Activated CD4-positive, alpha-beta T cell treated with anti-CD3 and anti-CD28 coated beads, Interleukin-2, amount 10 ng/mL, durations not matched to agents 24 days and 14 days (primary cell): Measurements from ENCODE around the gene TRIM59. TPM values are rescaled to one million over a fixed set of nuclear protein-coding genes. Genes with fewer than 3 reads are reported as not detected.

Experiments
- DNase-seq: peaks from one replicate; pipeline ENCODE4 v3.0.0; 2022
- H3K27ac Mint-ChIP-seq: one replicate; pipeline ENCODE4 v1.8.0; 2022; ENCODE audit warnings: mild to moderate bottlenecking, mixed read lengths
- H3K27me3 Mint-ChIP-seq: one replicate; pipeline ENCODE4 v1.8.0; 2022; ENCODE audit warnings: mixed read lengths
- H3K36me3 Mint-ChIP-seq: one replicate; pipeline ENCODE4 v1.8.0; 2022; ENCODE audit warnings: low read depth, mild to moderate bottlenecking, mixed read lengths
- H3K4me1 Mint-ChIP-seq: one replicate; pipeline ENCODE4 v1.8.0; 2021; ENCODE audit warnings: mixed read lengths
- H3K4me3 Mint-ChIP-seq: one replicate; pipeline ENCODE4 v1.8.0; 2022; ENCODE audit warnings: mild to moderate bottlenecking, moderate library complexity, mixed read lengths
- H3K9me3 Mint-ChIP-seq: one replicate; pipeline ENCODE4 v1.8.0; 2021; ENCODE audit warnings: mixed read lengths
- intact Hi-C: fragments of 100-400 bp; cut with micrococcal nuclease; formaldehyde crosslinking; loops from one replicate; pipeline ENCODE4 v1.15.1; 2023
- total RNA-seq: library from RNA; stranded (reverse); gene quantifications from 2 replicates; pipeline ENCODE4 v1.2.3, GENCODE V29; 2022

TRIM59 gene
- total RNA-seq: 31.8 and 35.0 TPM in 2 replicates

- Mint-ChIP-seq H3K4me1 (peaks cover 29% of the 10 kb centered on the region), H3K9me3 (peaks cover 4% of the 10 kb centered on the region), H3K36me3 (peaks cover 30% of the 10 kb centered on the region), H3K27me3 (no peaks in the 10 kb centered on the region), H3K27ac (peak within 1 kb of the TSS; percentile 100), H3K4me3 (peak within 1 kb of the TSS; percentile 99)
- DNase-seq: peak; percentile 99
- intact Hi-C loops: loop anchor here (1.0 to 2.0 kb wide), 6 partner anchors 36 to 771 kb away; partner anchors contain the start of genes IFT80, KPNA4, NMD3 and SMC4
Measured at GRCh38 chr3:160449636-160450598, at the start of gene TRIM59. Gene TRIM59, minus strand, starts transcription at chr3:160449786. Its CDS starts 10,603 bp downstream, at chr3:160439183.

GRCh38 chr3:160498202-160498601 lies 48.6 kb upstream of the TRIM59 start:
- no peak overlapping the region for H3K4me3 Mint-ChIP-seq
- peak; percentile 45 for DNase-seq
- no peaks in the 10 kb centered on the region for H3K9me3 Mint-ChIP-seq
- no peaks in the 10 kb centered on the region for H3K4me1 Mint-ChIP-seq
- intact Hi-C loops: no loop called here
- H3K27me3 Mint-ChIP-seq: no peaks in the 10 kb centered on the region
- peaks cover 36% of the 10 kb centered on the region for H3K36me3 Mint-ChIP-seq
- H3K27ac Mint-ChIP-seq: no peak overlapping the region

GRCh38 chr3:160490166-160490565 lies 40.6 kb upstream of the TRIM59 start:
- Mint-ChIP-seq H3K27me3 (peaks cover 1% of the 10 kb centered on the region), H3K9me3 (no peaks in the 10 kb centered on the region)
- intact Hi-C loops: loop anchor here (5.0 kb wide), 1 partner anchor 72 kb away; no protein-coding TSS in a partner anchor

GRCh38 chr3:160486459-160486869 lies 36.9 kb upstream of the TRIM59 start:
- no peaks in the 10 kb centered on the region for H3K36me3 Mint-ChIP-seq
- intact Hi-C loops: loop anchor here (1.0 to 5.0 kb wide), 5 partner anchors 37 to 601 kb away; partner anchors contain the start of genes C3orf80 and TRIM59
- peak; percentile 64 for DNase-seq

More at GRCh38 chr3:160490166-160490565, 40.6 kb upstream of the TRIM59 start:
- Mint-ChIP-seq H3K36me3 (no peaks in the 10 kb centered on the region), H3K4me1 (peaks cover 5% of the 10 kb centered on the region), H3K4me3 (no peak overlapping the region), H3K27ac (no peak overlapping the region)
- peak; percentile 26 for DNase-seq

GRCh38 chr3:160482796-160483195 lies 33.2 kb upstream of the TRIM59 start:
- Mint-ChIP-seq H3K36me3 (no peaks in the 10 kb centered on the region), H3K9me3 (no peaks in the 10 kb centered on the region), H3K27me3 (peaks cover 5% of the 10 kb centered on the region), H3K4me3 (no peak overlapping the region), H3K4me1 (peaks cover 8% of the 10 kb centered on the region), H3K27ac (no peak overlapping the region)
- intact Hi-C loops: no loop called here
- no peak for DNase-seq

More at GRCh38 chr3:160486459-160486869, 36.9 kb upstream of the TRIM59 start:
- H3K27me3 Mint-ChIP-seq: peaks cover 2% of the 10 kb centered on the region
- no peak overlapping the region for H3K27ac Mint-ChIP-seq
- H3K4me3 Mint-ChIP-seq: no peak overlapping the region
- no peaks in the 10 kb centered on the region for H3K9me3 Mint-ChIP-seq
- H3K4me1 Mint-ChIP-seq: peaks cover 6% of the 10 kb centered on the region

GRCh38 chr3:160481856-160482255 lies 32.3 kb upstream of the TRIM59 start:
- intact Hi-C loops: no loop called here

GRCh38 chr3:160480931-160481330 lies 31.3 kb upstream of the TRIM59 start:
- H3K4me3 Mint-ChIP-seq: no peak overlapping the region
- DNase-seq: no peak
- peaks cover 10% of the 10 kb centered on the region for H3K4me1 Mint-ChIP-seq
- H3K9me3 Mint-ChIP-seq: no peaks in the 10 kb centered on the region
- intact Hi-C loops: no loop called here
- no peaks in the 10 kb centered on the region for H3K36me3 Mint-ChIP-seq
- no peak overlapping the region for H3K27ac Mint-ChIP-seq
- H3K27me3 Mint-ChIP-seq: peaks cover 8% of the 10 kb centered on the region

More at GRCh38 chr3:160481856-160482255, 32.3 kb upstream of the TRIM59 start:
- DNase-seq: no peak
- H3K4me1 Mint-ChIP-seq: peaks cover 10% of the 10 kb centered on the region
- H3K4me3 Mint-ChIP-seq: no peak overlapping the region
- H3K27me3 Mint-ChIP-seq: peaks cover 8% of the 10 kb centered on the region
- no peak overlapping the region for H3K27ac Mint-ChIP-seq
- H3K9me3 Mint-ChIP-seq: no peaks in the 10 kb centered on the region
- H3K36me3 Mint-ChIP-seq: no peaks in the 10 kb centered on the region

GRCh38 chr3:160479376-160479775 lies 29.8 kb upstream of the TRIM59 start:
- Mint-ChIP-seq H3K27me3 (peaks cover 12% of the 10 kb centered on the region), H3K4me3 (no peak overlapping the region), H3K27ac (no peak overlapping the region), H3K9me3 (no peaks in the 10 kb centered on the region), H3K4me1 (peaks cover 4% of the 10 kb centered on the region), H3K36me3 (no peaks in the 10 kb centered on the region)
- no peak for DNase-seq
- intact Hi-C loops: no loop called here

GRCh38 chr3:160478338-160478737 lies 28.8 kb upstream of the TRIM59 start:
- Mint-ChIP-seq H3K27me3 (peaks cover 12% of the 10 kb centered on the region), H3K4me3 (no peak overlapping the region), H3K4me1 (peaks cover 4% of the 10 kb centered on the region), H3K36me3 (no peaks in the 10 kb centered on the region), H3K9me3 (no peaks in the 10 kb centered on the region), H3K27ac (no peak overlapping the region)
- no peak for DNase-seq
- intact Hi-C loops: no loop called here

- Mint-ChIP-seq H3K9me3 (no peaks in the 10 kb centered on the region), H3K4me1 (peaks cover 4% of the 10 kb centered on the region), H3K4me3 (no peak overlapping the region), H3K27me3 (peaks cover 12% of the 10 kb centered on the region), H3K27ac (no peak overlapping the region), H3K36me3 (no peaks in the 10 kb centered on the region)
- intact Hi-C loops: no loop called here
- no peak for DNase-seq
Measured at GRCh38 chr3:160477750-160478149, 28.2 kb upstream of the TRIM59 start.

GRCh38 chr3:160475884-160476283 lies 26.3 kb upstream of the TRIM59 start:
- intact Hi-C loops: no loop called here
- Mint-ChIP-seq H3K27ac (no peak overlapping the region), H3K4me1 (peaks cover 4% of the 10 kb centered on the region), H3K9me3 (peaks cover 4% of the 10 kb centered on the region), H3K27me3 (peaks cover 12% of the 10 kb centered on the region), H3K4me3 (no peak overlapping the region), H3K36me3 (no peaks in the 10 kb centered on the region)
- DNase-seq: no peak

GRCh38 chr3:160475153-160475552 lies 25.6 kb upstream of the TRIM59 start:
- Mint-ChIP-seq H3K27me3 (peaks cover 12% of the 10 kb centered on the region), H3K4me1 (peaks cover 4% of the 10 kb centered on the region), H3K27ac (no peak overlapping the region), H3K36me3 (no peaks in the 10 kb centered on the region), H3K9me3 (peaks cover 4% of the 10 kb centered on the region), H3K4me3 (no peak overlapping the region)
- intact Hi-C loops: no loop called here
- DNase-seq: no peak

- H3K4me3 Mint-ChIP-seq: no peak overlapping the region
- intact Hi-C loops: no loop called here
- H3K4me1 Mint-ChIP-seq: peaks cover 4% of the 10 kb centered on the region
- H3K27me3 Mint-ChIP-seq: peaks cover 12% of the 10 kb centered on the region
- peaks cover 10% of the 10 kb centered on the region for H3K9me3 Mint-ChIP-seq
- no peak for DNase-seq
- H3K36me3 Mint-ChIP-seq: peaks cover 2% of the 10 kb centered on the region
- H3K27ac Mint-ChIP-seq: no peak overlapping the region
Measured at GRCh38 chr3:160474416-160474838, 24.8 kb upstream of the TRIM59 start.

GRCh38 chr3:160473978-160474377 lies 24.4 kb upstream of the TRIM59 start:
- intact Hi-C loops: no loop called here
- H3K4me1 Mint-ChIP-seq: peaks cover 4% of the 10 kb centered on the region
- peaks cover 12% of the 10 kb centered on the region for H3K27me3 Mint-ChIP-seq
- DNase-seq: no peak
- no peak overlapping the region for H3K27ac Mint-ChIP-seq
- H3K9me3 Mint-ChIP-seq: peaks cover 13% of the 10 kb centered on the region
- no peak overlapping the region for H3K4me3 Mint-ChIP-seq
- H3K36me3 Mint-ChIP-seq: peaks cover 2% of the 10 kb centered on the region
